Fibroblast of lung (primary cell): ENCODE results near the gene CBX6.

ENCODE experiments used
- CTCF ChIP-seq, 2 donors: IDR thresholded peaks in 1 of 2; conservative IDR thresholded peaks in 1 of 2; 1 replicate in 1 of 2; 2 replicates in 1 of 2; pipeline ENCODE4 v1.5.1; 2011 to 2012; ENCODE audit warnings: low read length in 2 of 2, control low read depth in 1 of 2, inconsistent platforms in 1 of 2, low read depth in 1 of 2, mild to moderate bottlenecking in 1 of 2
- EZH2 ChIP-seq: IDR thresholded peaks from 2 replicates; pipeline ENCODE4 v1.5.1; 2012; ENCODE audit warnings: low read length, control low read depth, mild to moderate bottlenecking; ENCODE audit errors: missing control alignments

GRCh38 chr22:38906052-38906451, 34.0 kb upstream of the CBX6 start:
- no peak for TF ChIP-seq CTCF (conservative IDR thresholded peaks at IDR 0.05 in 1 of 2, IDR thresholded peaks at IDR 0.05 in 1 of 2; ENCODE audit: low read depth in 1 of 2, low read length in 2 of 2)
- no peak for TF ChIP-seq EZH2
